Astrocyte (in vitro differentiated cells and primary cell): ENCODE measurements around the gene IP6K2. TPM values are rescaled to one million over a fixed set of nuclear protein-coding genes. Genes with fewer than 3 reads are reported as not detected.

Experiments
- DNase-seq: peaks from one replicate; pipeline ENCODE4 v3.0.0-alpha.2; 2010; ENCODE audit warnings: low read depth
- FAIRE-seq: peaks from 2 replicates; lab custom pipeline; 2011; peaks lifted over from hg19 to GRCh38; lab: Jason Lieb, UNC
- H2AFZ ChIP-seq: 2 replicates; pipeline ENCODE4 v1.6.0; 2012; ENCODE audit warnings: low read depth, low read length, inconsistent platforms
- H3K27ac ChIP-seq: 2 replicates; pipeline ENCODE4 v1.5.1; 2011; ENCODE audit warnings: low read depth, low read length, inconsistent platforms
- H3K27me3 ChIP-seq: 2 replicates; pipeline ENCODE4 v1.6.0; 2011; ENCODE audit warnings: low read length, inconsistent platforms; ENCODE audit not compliant: insufficient read depth
- H3K36me3 ChIP-seq: 2 replicates; pipeline ENCODE4 v1.5.1; 2011; ENCODE audit warnings: low read length, inconsistent platforms; ENCODE audit not compliant: insufficient read depth
- H3K4me1 ChIP-seq: 2 replicates; pipeline ENCODE4 v1.5.1; 2011; ENCODE audit warnings: low read length, inconsistent platforms; ENCODE audit not compliant: insufficient read depth
- H3K4me2 ChIP-seq: 2 replicates; pipeline ENCODE4 v1.6.0; 2012; ENCODE audit warnings: low read length, inconsistent platforms
- H3K4me3 ChIP-seq: 2 replicates; pipeline ENCODE4 v1.5.1; 2011; ENCODE audit warnings: low read depth, mild to moderate bottlenecking, low read length, inconsistent platforms; ENCODE audit not compliant: insufficient read depth
- H3K79me2 ChIP-seq: 2 replicates; pipeline ENCODE4 v1.6.0; 2012; ENCODE audit warnings: mild to moderate bottlenecking, low read length, inconsistent platforms; ENCODE audit not compliant: insufficient read depth
- H3K9ac ChIP-seq: 2 replicates; pipeline ENCODE4 v1.6.0; 2012; ENCODE audit warnings: mild to moderate bottlenecking, low read length, inconsistent platforms
- H3K9me3 ChIP-seq: 2 replicates; pipeline ENCODE4 v1.5.1; 2012; ENCODE audit warnings: low read depth, mild to moderate bottlenecking, low read length, inconsistent platforms; ENCODE audit not compliant: insufficient read depth
- H4K20me1 ChIP-seq: 2 replicates; pipeline ENCODE4 v1.6.0; 2012; ENCODE audit warnings: low read length, inconsistent platforms; ENCODE audit not compliant: insufficient read depth
- H3K27ac Mint-ChIP-seq: one replicate; pipeline ENCODE4 v1.8.0; 2021; ENCODE audit warnings: mild to moderate bottlenecking, mixed read lengths; ENCODE audit not compliant: unreplicated experiment
- H3K27me3 Mint-ChIP-seq: one replicate; pipeline ENCODE4 v1.8.0; 2021; ENCODE audit warnings: low read depth, mixed read lengths; ENCODE audit not compliant: unreplicated experiment
- H3K36me3 Mint-ChIP-seq: one replicate; pipeline ENCODE4 v1.8.0; 2021; ENCODE audit warnings: low read depth, mixed read lengths; ENCODE audit not compliant: unreplicated experiment
- H3K4me1 Mint-ChIP-seq: one replicate; pipeline ENCODE4 v1.8.0; 2021; ENCODE audit warnings: low read depth, mixed read lengths; ENCODE audit not compliant: unreplicated experiment
- H3K4me3 Mint-ChIP-seq: one replicate; pipeline ENCODE4 v1.8.0; 2021; ENCODE audit warnings: mild to moderate bottlenecking, moderate library complexity, mixed read lengths; ENCODE audit not compliant: unreplicated experiment
- H3K9me3 Mint-ChIP-seq: one replicate; pipeline ENCODE4 v1.8.0; 2021; ENCODE audit warnings: mild to moderate bottlenecking, mixed read lengths; ENCODE audit not compliant: unreplicated experiment
- CTCF ChIP-seq: IDR thresholded peaks from 2 replicates; pipeline ENCODE4 v1.5.1; 2011; ENCODE audit warnings: low read depth, mild to moderate bottlenecking, inconsistent platforms, low read length, moderate library complexity; ENCODE audit not compliant: insufficient read depth
- EZH2 ChIP-seq: IDR thresholded peaks from 2 replicates; pipeline ENCODE4 v1.6.1; 2012; ENCODE audit warnings: mild to moderate bottlenecking, low read length, inconsistent platforms; ENCODE audit not compliant: insufficient read depth
- microRNA-seq: library from miRNA; unstranded; fragments of <30 nt; microRNA quantifications from one replicate; pipeline ENCODE4 v1.2.0, GENCODE V29; 2020
- total RNA-seq: library from RNA; stranded (reverse); gene quantifications from 2 replicates; pipeline ENCODE4 v1.2.1, GENCODE V29; 2021

The IP6K2 gene
- total RNA-seq, 1 donor from 2014 or later = 104 TPM

DNA sequence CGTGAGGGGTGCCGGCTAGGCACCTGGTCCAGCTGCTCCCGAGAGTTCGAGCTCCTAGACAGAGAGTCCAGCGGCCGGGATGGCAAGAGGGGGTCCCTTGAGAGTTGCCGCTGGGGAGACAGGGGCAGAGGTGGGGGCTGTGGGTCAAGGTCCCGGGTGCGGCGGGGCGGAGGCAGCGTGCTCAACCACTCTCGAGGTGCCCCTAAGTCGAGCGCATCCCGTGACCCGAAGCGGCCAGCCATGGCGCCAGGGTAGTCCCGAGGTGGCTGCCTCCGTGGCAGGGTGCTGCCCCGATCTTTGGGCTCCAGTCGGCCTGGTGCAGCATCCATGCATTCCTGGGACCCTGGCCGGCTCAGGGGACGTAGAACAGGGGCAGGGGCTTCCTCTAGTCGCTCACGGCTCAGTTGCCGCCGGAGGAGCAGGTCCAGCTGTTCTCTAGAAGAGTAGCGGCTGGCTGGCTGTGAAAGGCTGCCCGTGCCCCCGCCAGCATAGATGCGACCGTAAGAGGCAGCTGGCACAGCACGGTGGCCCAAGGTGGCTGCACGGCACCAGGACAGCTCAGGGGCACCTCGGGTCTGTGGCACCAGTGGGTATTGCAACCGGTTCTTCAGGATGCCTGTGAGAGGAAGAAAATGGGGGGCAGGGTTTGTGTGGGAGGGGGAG lies 76.9 kb downstream of the IP6K2 start:
- Mint-ChIP-seq H3K27me3 (peaks cover 8% of the 10 kb centered on the region), H3K4me1 (peaks cover 8% of the 10 kb centered on the region), H3K4me3 (no peak overlapping the region), H3K27ac (no peak overlapping the region), H3K36me3 (peaks cover 22% of the 10 kb centered on the region), H3K9me3 (no peaks in the 10 kb centered on the region)
- Histone ChIP-seq H3K4me1 (peaks cover 9% of the 10 kb centered on the region), H2AFZ (no peak overlapping the region), H3K27me3 (no peaks in the 10 kb centered on the region), H3K9me3 (no peaks in the 10 kb centered on the region), H3K4me3 (no peak overlapping the region), H3K27ac (no peak overlapping the region), H3K4me2 (no peak overlapping the region), H3K36me3 (no peaks in the 10 kb centered on the region), H3K9ac (no peak overlapping the region), H4K20me1 (no peaks in the 10 kb centered on the region), H3K79me2 (no peaks in the 10 kb centered on the region)
- DNase-seq = no peak
- TF ChIP-seq EZH2 (no peak), CTCF (no peak)
- no peak for FAIRE-seq

Small RNA genes within 50 kb of the gene (microRNA-seq; reads per million reads assigned to microRNA genes)
- gene MIR4793 = not detected

Other genes with a start within 250 kb of the IP6K2 start
- gene SHISA5, start 213.0 kb downstream of the IP6K2 start, total RNA-seq = 333 and 346 TPM in 2 replicates
- gene PFKFB4, start 160.4 kb downstream of the IP6K2 start, total RNA-seq = 27.5 and 27.8 TPM in 2 replicates
- 2.8 and 3.3 TPM in 2 replicates for gene UCN2, start 153.4 kb downstream of the IP6K2 start, total RNA-seq
- gene COL7A1, start 121.9 kb downstream of the IP6K2 start, total RNA-seq = 25.8 and 28.7 TPM in 2 replicates
- gene UQCRC1, start 107.6 kb downstream of the IP6K2 start, total RNA-seq = 190 and 199 TPM in 2 replicates
- gene TMEM89, start 95.5 kb downstream of the IP6K2 start, total RNA-seq = 0.36 and 0.48 TPM in 2 replicates
- 30.3 and 32.0 TPM in 2 replicates for gene SLC26A6, start 81.8 kb downstream of the IP6K2 start, total RNA-seq
- gene CELSR3, start 54.3 kb downstream of the IP6K2 start, total RNA-seq = 8.6 and 10.2 TPM in 2 replicates
- gene NCKIPSD, start 31.3 kb downstream of the IP6K2 start, total RNA-seq = 18.3 and 21.6 TPM in 2 replicates
- 52.5 and 55.5 TPM in 2 replicates for gene PRKAR2A, start 130.7 kb upstream of the IP6K2 start, total RNA-seq
- 25.0 and 27.3 TPM in 2 replicates for gene SLC25A20, start 181.7 kb upstream of the IP6K2 start, total RNA-seq
- 93.6 and 94.6 TPM in 2 replicates for gene ARIH2, start 201.6 kb upstream of the IP6K2 start, total RNA-seq